Lower leg skin (tissue), 3 donors: ENCODE data around the gene PISD.

Experiments used
- CTCF ChIP-seq, 3 donors: fragments of 450-650 bp; IDR thresholded peaks; one replicate each; pipeline ENCODE4 v1.5.1; 2016; ENCODE audit warnings: antibody characterized with exemption in 3 of 3, mild to moderate bottlenecking in 3 of 3, moderate library complexity in 2 of 3
- POLR2A ChIP-seq, 2 donors: fragments of 450-650 bp; IDR thresholded peaks; one replicate each; pipeline ENCODE4 v1.6.1; 2016 to 2017; ENCODE audit warnings: antibody characterized with exemption in 2 of 2, mild to moderate bottlenecking in 1 of 2, moderate library complexity in 1 of 2

GRCh38 chr22:31637891-31638618 is 24.0 kb downstream of the PISD start:
- TF ChIP-seq CTCF (IDR thresholded peaks at IDR 0.05) = no peak
- TF ChIP-seq POLR2A (IDR thresholded peaks at IDR 0.05) = no peak
